CD14-positive monocyte (primary cell): Measurements from ENCODE around the gene IPP. TPM values are rescaled to one million over a fixed set of nuclear protein-coding genes. Genes with fewer than 3 reads are reported as not detected.

Experiments used
- DNase-seq, 3 donors: peaks; one replicate each; pipeline ENCODE4 v3.0.0-alpha.2; 2011 to 2022
- H2AFZ ChIP-seq: 2 replicates; pipeline ENCODE4 v1.6.0; 2012; ENCODE audit warnings: mild to moderate bottlenecking, low read depth, low read length, inconsistent platforms; ENCODE audit not compliant: insufficient read depth, poor library complexity, severe bottlenecking
- H3K27ac ChIP-seq, 2 donors: 1 replicate in 1 of 2; 2 replicates in 1 of 2; pipeline ENCODE4 v1.5.1; 2012 to 2013; ENCODE audit warnings: low read length in 2 of 2, control low read depth in 1 of 2, inconsistent platforms in 1 of 2, low read depth in 1 of 2, mild to moderate bottlenecking in 1 of 2
- H3K27me3 ChIP-seq, 2 donors: one replicate each; pipeline versions ENCODE4 v1.6.0 to v1.6.1; 2011 to 2013; ENCODE audit warnings: low read length in 2 of 2; ENCODE audit not compliant: control insufficient read depth in 2 of 2, insufficient read depth in 2 of 2
- H3K36me3 ChIP-seq, 2 donors: replicated peaks in 1 of 2; 1 replicate in 1 of 2; 2 replicates in 1 of 2; pipeline versions ENCODE4 v1.5.1 to v1.6.1; 2012 to 2013; ENCODE audit warnings: low read length in 2 of 2, control low read depth in 1 of 2, inconsistent platforms in 1 of 2, mild to moderate bottlenecking in 1 of 2; ENCODE audit not compliant: insufficient read depth in 2 of 2, control insufficient read depth in 1 of 2
- H3K4me1 ChIP-seq, 2 donors: 1 replicate in 1 of 2; 2 replicates in 1 of 2; pipeline versions ENCODE4 v1.5.1 to v1.6.1; 2012 to 2013; ENCODE audit warnings: low read length in 2 of 2, control low read depth in 1 of 2, inconsistent platforms in 1 of 2, mild to moderate bottlenecking in 1 of 2, moderate library complexity in 1 of 2; ENCODE audit not compliant: insufficient read depth in 2 of 2, control insufficient read depth in 1 of 2
- H3K4me2 ChIP-seq: replicated peaks from 2 replicates; pipeline ENCODE3; 2012; ENCODE audit warnings: low read length, moderate library complexity, mild to moderate bottlenecking; ENCODE audit not compliant: poor library complexity, severe bottlenecking; ENCODE audit errors: extremely low read depth
- H3K4me3 ChIP-seq, 3 experiments: fragments of 200-600 bp in 1 of 3; sonication (generic) in 1 of 3; replicated peaks in 1 of 3; 1 replicate in 2 of 3; 2 replicates in 1 of 3; pipeline ENCODE4 v1.5.1; 2011 to 2013; ENCODE audit warnings: low read length in 3 of 3, mild to moderate bottlenecking in 3 of 3, control low read depth in 2 of 3, low read depth in 2 of 3, inconsistent platforms in 1 of 3, moderate library complexity in 1 of 3
- H3K79me2 ChIP-seq: 2 replicates; pipeline ENCODE4 v1.6.0; 2012; ENCODE audit warnings: mild to moderate bottlenecking, control low read depth, inconsistent platforms, low read length, moderate library complexity; ENCODE audit not compliant: insufficient read depth
- H3K9ac ChIP-seq: 2 replicates; pipeline ENCODE4 v1.6.0; 2017; ENCODE audit warnings: low read length, mild to moderate bottlenecking; ENCODE audit not compliant: insufficient read depth, poor library complexity, severe bottlenecking
- H3K9me3 ChIP-seq, 2 donors: replicated peaks in 1 of 2; 1 replicate in 1 of 2; 2 replicates in 1 of 2; pipeline versions ENCODE4 v1.5.1 to v1.6.1; 2012 to 2013; ENCODE audit warnings: low read length in 2 of 2, control low read depth in 1 of 2; ENCODE audit not compliant: control insufficient read depth in 1 of 2, insufficient read depth in 1 of 2
- H4K20me1 ChIP-seq: 2 replicates; pipeline ENCODE4 v1.6.0; 2012; ENCODE audit warnings: mild to moderate bottlenecking, low read length, control low read depth, moderate library complexity; ENCODE audit not compliant: insufficient read depth
- H3K27ac Mint-ChIP-seq, 7 donors: one replicate each; pipeline ENCODE4 v1.8.0; 2020; ENCODE audit warnings: mild to moderate bottlenecking in 7 of 7, mixed read lengths in 7 of 7, moderate library complexity in 6 of 7, inconsistent platforms in 2 of 7
- H3K27me3 Mint-ChIP-seq, 3 donors: one replicate each; pipeline ENCODE4 v1.8.0; 2021 to 2022; ENCODE audit warnings: low read depth in 3 of 3, mild to moderate bottlenecking in 3 of 3, mixed read lengths in 3 of 3, moderate library complexity in 3 of 3, inconsistent platforms in 1 of 3
- H3K36me3 Mint-ChIP-seq, 2 donors: one replicate each; pipeline ENCODE4 v1.8.0; 2020; ENCODE audit warnings: mixed read lengths in 2 of 2, inconsistent platforms in 1 of 2, mild to moderate bottlenecking in 1 of 2
- H3K4me1 Mint-ChIP-seq: one replicate; pipeline ENCODE4 v1.8.0; 2020; ENCODE audit warnings: mild to moderate bottlenecking, mixed read lengths
- H3K4me3 Mint-ChIP-seq, 2 donors: one replicate each; pipeline ENCODE4 v1.8.0; 2020; ENCODE audit warnings: mild to moderate bottlenecking in 2 of 2, mixed read lengths in 2 of 2, moderate library complexity in 1 of 2
- H3K9me3 Mint-ChIP-seq, 7 donors: one replicate each; pipeline ENCODE4 v1.8.0; 2020 to 2022; ENCODE audit warnings: mixed read lengths in 7 of 7, mild to moderate bottlenecking in 6 of 7, moderate library complexity in 6 of 7, inconsistent platforms in 2 of 7
- WGBS: methylation state at CpG from one replicate; pipeline ENCODE4 v1.1.5; 2013; ENCODE audit warnings: missing lambda C conversion rate; ENCODE audit not compliant: insufficient coverage; 5-methylcytosine and 5-hydroxymethylcytosine counted together
- intact Hi-C, 2 donors: fragments of 100-400 bp; cut with micrococcal nuclease; formaldehyde crosslinking; loops; one replicate each; pipeline versions ENCODE4 v1.15.0 to v1.15.1; 2023
- polyA plus RNA-seq, 3 donors: library from polyadenylated mRNA; depleted of rRNA in 1 of 3; unstranded in 2 of 3; stranded (reverse) in 1 of 3; fragments of 300-500 nt in 2 of 3; fragments of >200 nt in 1 of 3; fragmentation: Illumina TruSeq in 2 of 3; gene quantifications; 1 replicate in 2 of 3; 2 replicates in 1 of 3; pipeline ENCODE4 v1.2.3, GENCODE V29; 2012 to 2021
- TF ChIP-seq, protein P1 (sequence below): fragments of 200-600 bp; IDR thresholded peaks from one replicate; pipeline ENCODE4 v1.8.0; 2022; ENCODE audit warnings: antibody characterized with exemption, mild to moderate bottlenecking

The IPP gene
- polyA plus RNA-seq, 3 donors = 0.35 to 1.4 (median 1.4) TPM

DNA sequence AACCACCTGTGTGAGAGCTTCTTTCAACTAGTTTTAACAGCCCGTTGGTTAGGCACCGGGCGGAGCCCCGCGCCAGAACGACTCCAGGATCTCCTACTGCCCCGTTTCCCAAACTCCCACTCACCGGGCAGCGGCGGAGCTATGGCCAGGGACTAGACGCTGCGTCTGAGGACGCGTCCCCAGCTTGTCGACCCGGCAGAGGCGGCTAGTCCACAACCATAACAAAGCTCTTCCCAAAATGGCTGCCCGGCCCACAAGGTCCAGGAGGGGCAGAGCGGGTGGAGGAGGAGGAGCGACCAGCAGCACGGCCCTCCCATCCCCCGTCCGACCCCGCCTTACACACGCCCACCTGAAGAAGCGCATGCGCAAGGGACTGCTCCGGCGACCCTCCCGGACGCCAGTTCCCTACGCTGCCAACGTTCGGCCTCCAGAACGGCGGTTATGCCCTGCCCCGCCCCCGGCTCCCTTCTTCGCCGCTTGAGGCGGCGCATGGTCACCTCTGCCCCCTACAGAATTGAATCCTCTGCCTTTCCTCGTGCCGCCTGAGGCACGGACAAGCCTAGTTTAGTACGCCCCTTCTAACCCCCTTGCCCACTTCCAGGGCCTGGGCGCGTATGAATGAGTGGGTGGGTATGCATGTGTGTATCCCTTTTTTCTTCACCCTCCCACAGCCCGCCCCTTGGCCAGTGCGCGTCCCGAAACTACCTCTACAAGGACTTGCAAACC is 64.0 kb downstream of the IPP start, which contains the start of gene GPBP1L1:
GPBP1L1 (minus strand) TSS at position 246 of the 726 bp plus-strand sequence. CDS start 27,446 bp downstream, outside the sequence.
- peak within 1 kb of the TSS; percentile 96 to 100 (median 99) for H3K4me3 ChIP-seq
- peaks cover 6 to 8% of the 10 kb centered on the region in 2 donors for H3K36me3 ChIP-seq
- H3K9ac ChIP-seq = peak within 1 kb of the TSS; percentile 95
- DNase-seq = peak; percentile 95 to 98 (median 98)
- peaks cover 84% of the 10 kb centered on the region for H3K79me2 ChIP-seq
- Mint-ChIP-seq H3K4me1 (peaks cover 39% of the 10 kb centered on the region), H3K27me3 (no peaks in the 10 kb centered on the region), H3K27ac (peak within 1 kb of the TSS; percentile 97 to 100 (median 99)), H3K4me3 (peak within 1 kb of the TSS; percentile 90 to 100), H3K36me3 (peaks cover 7 to 15% of the 10 kb centered on the region in 2 donors), H3K9me3 (no peaks in the 10 kb centered on the region)
- H2AFZ ChIP-seq = peak within 1 kb of the TSS; percentile 95
- TF ChIP-seq, protein P1, sequence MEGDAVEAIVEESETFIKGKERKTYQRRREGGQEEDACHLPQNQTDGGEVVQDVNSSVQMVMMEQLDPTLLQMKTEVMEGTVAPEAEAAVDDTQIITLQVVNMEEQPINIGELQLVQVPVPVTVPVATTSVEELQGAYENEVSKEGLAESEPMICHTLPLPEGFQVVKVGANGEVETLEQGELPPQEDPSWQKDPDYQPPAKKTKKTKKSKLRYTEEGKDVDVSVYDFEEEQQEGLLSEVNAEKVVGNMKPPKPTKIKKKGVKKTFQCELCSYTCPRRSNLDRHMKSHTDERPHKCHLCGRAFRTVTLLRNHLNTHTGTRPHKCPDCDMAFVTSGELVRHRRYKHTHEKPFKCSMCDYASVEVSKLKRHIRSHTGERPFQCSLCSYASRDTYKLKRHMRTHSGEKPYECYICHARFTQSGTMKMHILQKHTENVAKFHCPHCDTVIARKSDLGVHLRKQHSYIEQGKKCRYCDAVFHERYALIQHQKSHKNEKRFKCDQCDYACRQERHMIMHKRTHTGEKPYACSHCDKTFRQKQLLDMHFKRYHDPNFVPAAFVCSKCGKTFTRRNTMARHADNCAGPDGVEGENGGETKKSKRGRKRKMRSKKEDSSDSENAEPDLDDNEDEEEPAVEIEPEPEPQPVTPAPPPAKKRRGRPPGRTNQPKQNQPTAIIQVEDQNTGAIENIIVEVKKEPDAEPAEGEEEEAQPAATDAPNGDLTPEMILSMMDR = no peak
- peaks cover 26% of the 10 kb centered on the region for H4K20me1 ChIP-seq
- H3K4me2 ChIP-seq = peak within 1 kb of the TSS; percentile 95
- peaks cover 36 to 56% of the 10 kb centered on the region in 2 donors for H3K4me1 ChIP-seq
- H3K27me3 ChIP-seq = no peaks in the 10 kb centered on the region
- H3K9me3 ChIP-seq = no peaks in the 10 kb centered on the region
- under 1% methylated on average over 43 of the region's 52 CpGs for WGBS
- peak within 1 kb of the TSS; percentile 89 to 94 for H3K27ac ChIP-seq
- intact Hi-C loops = loop anchor here (2.0 to 10.0 kb wide), 3 partner anchors 64 to 116 kb away; partner anchors contain the start of genes NASP (in 2 of the 2), IPP (in 1 of the 2) and MAST2 (in 1 of the 2)

DNA sequence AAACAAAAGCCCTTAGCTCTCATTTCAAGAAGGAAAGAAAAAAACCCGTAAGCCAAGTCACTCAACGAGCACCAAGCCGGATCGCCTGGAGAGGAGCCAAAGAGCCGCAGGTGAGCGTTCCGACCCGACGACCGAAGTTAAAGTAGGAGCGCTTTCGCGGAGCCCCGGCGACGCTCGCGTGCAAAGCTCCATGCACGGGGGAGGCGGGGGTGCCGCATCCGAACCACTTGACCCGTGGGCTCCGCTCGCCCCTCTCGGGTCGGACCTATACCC is 64.5 kb downstream of the IPP start:
- DNase-seq = peak in 2 of 3 donors; percentile 19 to 47
- H4K20me1 ChIP-seq = peaks cover 31% of the 10 kb centered on the region
- peaks cover 36 to 56% of the 10 kb centered on the region in 2 donors for H3K4me1 ChIP-seq
- Mint-ChIP-seq H3K36me3 (peaks cover 4 to 10% of the 10 kb centered on the region in 2 donors), H3K27me3 (no peaks in the 10 kb centered on the region), H3K4me1 (peaks cover 43% of the 10 kb centered on the region), H3K4me3 (peak overlapping the region; percentile 90 to 100), H3K9me3 (no peaks in the 10 kb centered on the region), H3K27ac (peak overlapping the region; percentile 97 to 100 (median 99))
- WGBS = under 1% methylated on average over 26 of the region's 27 CpGs
- intact Hi-C loops = loop anchor here (2.0 to 10.0 kb wide), 3 partner anchors 65 to 116 kb away; partner anchors contain the start of genes NASP (in 2 of the 2), IPP (in 1 of the 2) and MAST2 (in 1 of the 2)
- H3K79me2 ChIP-seq = peaks cover 84% of the 10 kb centered on the region
- H3K4me3 ChIP-seq = peak overlapping the region; percentile 96 to 100 (median 99)
- peak overlapping the region; percentile 83 for H2AFZ ChIP-seq
- no peaks in the 10 kb centered on the region for H3K27me3 ChIP-seq
- H3K4me2 ChIP-seq = peak overlapping the region; percentile 95
- peak overlapping the region; percentile 95 for H3K9ac ChIP-seq
- peak overlapping the region; percentile 89 to 94 for H3K27ac ChIP-seq
- peaks cover 2 to 3% of the 10 kb centered on the region in 2 donors for H3K36me3 ChIP-seq
- no peaks in the 10 kb centered on the region for H3K9me3 ChIP-seq
- TF ChIP-seq, protein P1 = peak; percentile 10
